SK-N-SH treated with all-trans-retinoic acid at 6 μM for 48 hours (cell line): ENCODE results near the gene CLDN14.

Source experiments
- ATAC-seq: fragments of 200-7000 bp; cut with Tn5 transposase; 3 replicates; pipeline ENCODE4 v1.9.1; 2020; ENCODE audit warnings: mild to moderate bottlenecking, moderate library complexity
- ARNTL ChIP-seq: fragments of 450-650 bp; formaldehyde crosslinking; IDR thresholded peaks from 2 replicates; pipeline ENCODE4 v1.5.0; 2020; ENCODE audit warnings: low read depth, mild to moderate bottlenecking, moderate library complexity, borderline replicate concordance
- BACH2 ChIP-seq: fragments of 250-450 bp; sonication (Bioruptor Pico); IDR thresholded peaks from 2 replicates; pipeline ENCODE4 v1.9.0; 2021; ENCODE audit warnings: mild to moderate bottlenecking, borderline replicate concordance
- CSDC2 ChIP-seq: fragments of 250-450 bp; sonication (Bioruptor Pico); IDR thresholded peaks from 2 replicates; pipeline ENCODE4 v1.5.0; 2020; ENCODE audit warnings: mild to moderate bottlenecking, moderate library complexity
- CSRNP3 ChIP-seq: fragments of 250-450 bp; sonication (Bioruptor Pico); IDR thresholded peaks from 2 replicates; pipeline ENCODE4 v1.5.1; 2021; ENCODE audit warnings: mild to moderate bottlenecking, moderate library complexity
- ESRRG ChIP-seq: fragments of 250-450 bp; sonication (Bioruptor Pico); IDR thresholded peaks from 2 replicates; pipeline ENCODE4 v1.6.1; 2021; ENCODE audit warnings: mild to moderate bottlenecking
- GLIS3 ChIP-seq: fragments of 250-450 bp; sonication (Bioruptor Pico); IDR thresholded peaks from 2 replicates; pipeline ENCODE4 v1.5.0; 2020; ENCODE audit warnings: mild to moderate bottlenecking, moderate library complexity
- ISL1 ChIP-seq: fragments of 250-450 bp; sonication (Bioruptor Pico); IDR thresholded peaks from 2 replicates; pipeline ENCODE4 v2.1.2; 2022; ENCODE audit warnings: mild to moderate bottlenecking, moderate library complexity
- OSR1 ChIP-seq: fragments of 250-450 bp; sonication (Bioruptor Pico); IDR thresholded peaks from 2 replicates; pipeline ENCODE4 v1.8.0; 2022; ENCODE audit warnings: moderate library complexity, mild to moderate bottlenecking, inconsistent platforms
- PATZ1 ChIP-seq: fragments of 250-450 bp; sonication (Bioruptor Pico); IDR thresholded peaks from 2 replicates; pipeline ENCODE4 v1.8.0; 2020; ENCODE audit warnings: mild to moderate bottlenecking, moderate library complexity, borderline replicate concordance
- PPARA ChIP-seq: fragments of 250-450 bp; sonication (Bioruptor Pico); IDR thresholded peaks from 2 replicates; pipeline ENCODE4 v1.5.0; 2020; ENCODE audit warnings: mild to moderate bottlenecking, borderline replicate concordance
- RARB ChIP-seq: fragments of 250-450 bp; sonication (Bioruptor Pico); IDR thresholded peaks from 2 replicates; pipeline ENCODE4 v1.8.0; 2021; ENCODE audit warnings: mild to moderate bottlenecking, moderate library complexity
- SNAI2 ChIP-seq: fragments of 250-450 bp; sonication (Bioruptor Pico); IDR thresholded peaks from 2 replicates; pipeline ENCODE4 v1.5.0; 2020; ENCODE audit warnings: mild to moderate bottlenecking, moderate library complexity
- TCF4 ChIP-seq: fragments of 250-450 bp; sonication (Bioruptor Pico); IDR thresholded peaks from 2 replicates; pipeline ENCODE4 v1.8.0; 2021; ENCODE audit warnings: mild to moderate bottlenecking, moderate library complexity, borderline replicate concordance
- TOX ChIP-seq: fragments of 250-450 bp; sonication (Bioruptor Pico); IDR thresholded peaks from 2 replicates; pipeline ENCODE4 v1.8.0; 2021; ENCODE audit warnings: mild to moderate bottlenecking, moderate library complexity, borderline replicate concordance
- TSHZ2 ChIP-seq: fragments of 250-450 bp; sonication (Bioruptor Pico); IDR thresholded peaks from 2 replicates; pipeline ENCODE4 v1.5.0; 2020; ENCODE audit warnings: mild to moderate bottlenecking, moderate library complexity
- ZC3H10 ChIP-seq: fragments of 250-450 bp; sonication (Bioruptor Pico); IDR thresholded peaks from 2 replicates; pipeline ENCODE4 v1.5.1; 2021; ENCODE audit warnings: mild to moderate bottlenecking, moderate library complexity
- ZFP30 ChIP-seq: fragments of 450-650 bp; formaldehyde crosslinking; IDR thresholded peaks from 2 replicates; pipeline ENCODE4 v1.5.0; 2022; ENCODE audit warnings: mild to moderate bottlenecking, moderate library complexity
- ZNF565 ChIP-seq: fragments of 450-650 bp; formaldehyde crosslinking; conservative IDR thresholded peaks from 2 replicates; pipeline ENCODE4 v1.5.0; 2020; ENCODE audit warnings: low read depth, mild to moderate bottlenecking, moderate library complexity
- ZNF70 ChIP-seq: fragments of 450-650 bp; formaldehyde crosslinking; IDR thresholded peaks from 2 replicates; pipeline ENCODE4 v1.5.0; 2020; ENCODE audit warnings: mild to moderate bottlenecking, moderate library complexity
- ZNF8 ChIP-seq: fragments of 450-650 bp; formaldehyde crosslinking; IDR thresholded peaks from 2 replicates; pipeline ENCODE4 v1.5.0; 2020; ENCODE audit warnings: mild to moderate bottlenecking, moderate library complexity
- TF ChIP-seq, protein P1 (sequence below): fragments of 250-450 bp; sonication (Bioruptor Pico); IDR thresholded peaks from 2 replicates; pipeline ENCODE4 v1.8.0; 2021; ENCODE audit warnings: low read depth, mild to moderate bottlenecking, moderate library complexity, borderline replicate concordance

The CLDN14 gene

DNA sequence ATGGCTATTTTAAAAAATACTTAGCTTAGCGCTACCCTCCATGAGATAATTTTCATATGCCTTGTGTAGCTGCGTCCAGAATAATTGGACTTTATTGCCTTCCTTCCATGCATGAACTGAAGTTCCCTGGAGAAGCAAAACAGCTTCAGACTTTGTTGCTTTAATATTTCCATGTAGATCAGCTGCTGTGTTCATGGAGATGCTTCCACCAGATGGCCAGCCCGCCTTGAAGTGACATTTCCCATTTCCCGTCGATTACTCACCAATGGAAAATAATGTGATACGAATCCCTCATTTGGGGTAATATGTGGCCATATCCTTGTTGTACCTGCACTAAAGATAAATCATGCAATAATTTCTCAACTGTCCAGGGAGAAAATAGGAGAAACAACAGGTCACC is 47.4 kb upstream of the CLDN14 start (continued):
- no peak for TF ChIP-seq RARB (CRISPR knock-in tag)
- no peak for TF ChIP-seq SNAI2 (CRISPR knock-in tag)
- TF ChIP-seq TCF4 (CRISPR knock-in tag): no peak
- TF ChIP-seq OSR1 (CRISPR knock-in tag): no peak
- no peak for TF ChIP-seq ARNTL (CRISPR knock-in tag)

DNA sequence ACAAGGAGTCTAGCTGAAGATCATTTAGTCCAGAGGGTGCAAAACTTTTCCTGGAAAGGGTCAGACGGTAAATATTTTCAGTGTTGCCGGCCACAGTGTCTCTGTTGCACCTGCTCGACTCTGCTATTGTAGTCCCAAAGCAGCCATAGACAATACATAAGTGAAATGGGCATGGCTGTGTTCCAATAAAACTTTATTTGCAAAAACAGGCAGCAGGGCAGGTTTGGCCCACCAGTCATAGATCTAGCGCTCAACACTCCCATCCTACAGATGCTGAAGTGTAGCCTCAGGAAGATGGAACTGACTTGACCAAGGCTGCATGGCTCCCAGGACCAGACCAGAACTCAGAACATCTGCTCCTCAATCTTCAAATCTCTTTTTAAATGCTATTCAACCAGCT is 46.2 kb upstream of the CLDN14 start:
- ATAC-seq: no peak
- no peak for TF ChIP-seq ISL1 (CRISPR knock-in tag)
- TF ChIP-seq CSDC2: no peak
- no peak for TF ChIP-seq ZNF70 (CRISPR knock-in tag)
- TF ChIP-seq GLIS3 (CRISPR knock-in tag): no peak
- TF ChIP-seq TSHZ2 (CRISPR knock-in tag): no peak
- no peak for TF ChIP-seq RARB (CRISPR knock-in tag)
- no peak for TF ChIP-seq ZNF8 (CRISPR knock-in tag)
- TF ChIP-seq ARNTL (CRISPR knock-in tag): no peak
- no peak for TF ChIP-seq BACH2 (CRISPR knock-in tag)
- no peak for TF ChIP-seq ZFP30
- no peak for TF ChIP-seq ZC3H10 (CRISPR knock-in tag)
- no peak for TF ChIP-seq ZNF565 (CRISPR knock-in tag)
- no peak for TF ChIP-seq SNAI2 (CRISPR knock-in tag)
- TF ChIP-seq PPARA: no peak
- TF ChIP-seq PATZ1 (CRISPR knock-in tag): no peak

DNA sequence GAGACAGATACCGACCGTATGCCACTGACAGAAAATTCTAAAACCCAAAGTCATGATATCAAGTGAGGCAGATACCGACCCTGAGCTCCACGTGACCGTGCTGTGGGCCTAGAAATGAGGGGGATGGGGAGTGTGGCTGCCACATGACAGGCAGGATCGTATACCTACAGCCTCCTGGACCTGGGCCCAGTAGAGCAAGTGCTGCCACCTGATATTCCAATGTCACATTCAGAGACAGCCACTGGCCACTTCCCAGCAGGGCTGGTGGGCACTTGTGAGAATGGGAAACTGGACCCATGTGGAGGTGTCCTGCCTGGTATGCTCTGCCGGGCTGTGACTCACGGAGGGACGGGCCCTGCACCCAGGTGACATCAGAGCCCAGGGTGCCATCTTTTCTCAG is 44.6 kb upstream of the CLDN14 start:
- ATAC-seq: no peak
- TF ChIP-seq PPARA: no peak
- no peak for TF ChIP-seq ZFP30
- no peak for TF ChIP-seq GLIS3 (CRISPR knock-in tag)
- TF ChIP-seq ZNF70 (CRISPR knock-in tag): no peak
- no peak for TF ChIP-seq ARNTL (CRISPR knock-in tag)
- TF ChIP-seq TCF4 (CRISPR knock-in tag): no peak
- no peak for TF ChIP-seq TOX
- TF ChIP-seq CSRNP3 (CRISPR knock-in tag): no peak
- no peak for TF ChIP-seq ESRRG (CRISPR knock-in tag)
- no peak for TF ChIP-seq OSR1 (CRISPR knock-in tag)
- TF ChIP-seq, all 23 proteins: peak for 0

DNA sequence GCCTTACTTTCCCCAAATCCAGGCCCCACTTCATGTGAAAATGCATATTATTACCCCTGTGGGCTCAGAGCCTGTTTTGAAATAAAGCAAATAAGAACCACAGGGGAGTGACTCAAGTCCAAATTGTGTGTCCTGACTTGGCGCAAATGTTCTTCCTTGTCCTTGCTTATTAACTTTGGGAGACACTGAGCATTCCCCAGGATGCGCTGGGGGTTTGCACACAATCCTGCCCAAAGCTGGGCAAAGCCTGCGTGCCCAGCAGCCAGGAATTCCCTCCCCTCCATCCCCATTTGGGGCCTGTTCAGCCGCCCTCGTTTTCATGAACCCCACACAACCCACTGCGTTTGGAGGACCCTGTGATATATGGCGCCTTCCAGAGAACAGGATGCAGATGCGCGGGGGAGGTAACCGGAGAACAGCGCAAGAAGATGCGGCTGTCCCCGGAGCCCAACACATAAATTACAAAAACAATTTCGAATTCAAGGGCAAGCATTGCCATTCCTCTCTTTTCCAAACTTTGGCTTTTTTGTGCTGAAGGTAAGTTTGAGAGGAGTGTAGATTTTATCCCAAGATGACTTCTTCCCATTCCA is 42.4 kb upstream of the CLDN14 start:
- ATAC-seq: no peak
- TF ChIP-seq PPARA (no peak), ARNTL (CRISPR knock-in tag) (no peak), ZNF8 (CRISPR knock-in tag) (no peak), TOX (no peak), OSR1 (CRISPR knock-in tag) (no peak), ZC3H10 (CRISPR knock-in tag) (no peak), SNAI2 (CRISPR knock-in tag) (no peak), ZFP30 (no peak), ZNF565 (CRISPR knock-in tag) (no peak)
- TF ChIP-seq, protein P1, sequence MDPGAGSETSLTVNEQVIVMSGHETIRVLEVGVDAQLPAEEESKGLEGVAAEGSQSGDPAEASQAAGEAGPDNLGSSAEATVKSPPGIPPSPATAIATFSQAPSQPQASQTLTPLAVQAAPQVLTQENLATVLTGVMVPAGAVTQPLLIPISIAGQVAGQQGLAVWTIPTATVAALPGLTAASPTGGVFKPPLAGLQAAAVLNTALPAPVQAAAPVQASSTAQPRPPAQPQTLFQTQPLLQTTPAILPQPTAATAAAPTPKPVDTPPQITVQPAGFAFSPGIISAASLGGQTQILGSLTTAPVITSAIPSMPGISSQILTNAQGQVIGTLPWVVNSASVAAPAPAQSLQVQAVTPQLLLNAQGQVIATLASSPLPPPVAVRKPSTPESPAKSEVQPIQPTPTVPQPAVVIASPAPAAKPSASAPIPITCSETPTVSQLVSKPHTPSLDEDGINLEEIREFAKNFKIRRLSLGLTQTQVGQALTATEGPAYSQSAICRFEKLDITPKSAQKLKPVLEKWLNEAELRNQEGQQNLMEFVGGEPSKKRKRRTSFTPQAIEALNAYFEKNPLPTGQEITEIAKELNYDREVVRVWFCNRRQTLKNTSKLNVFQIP: no peak
- TF ChIP-seq, all 23 proteins: peak for 0
